Parathyroid adenoma (tissue), 2 donors: ENCODE measurements around the gene CHRNG.

ENCODE experiments used
- H2AFZ ChIP-seq: fragments of 300-600 bp; sonication (generic); one replicate; pipeline ENCODE4 v1.7.0; 2017; ENCODE audit warnings: antibody characterized with exemption, mild to moderate bottlenecking
- H3K27ac ChIP-seq: fragments of 300-600 bp; sonication (generic); one replicate; pipeline ENCODE4 v1.7.0; 2017
- H3K27me3 ChIP-seq: fragments of 300-600 bp; sonication (generic); one replicate; pipeline ENCODE4 v1.7.0; 2017; ENCODE audit warnings: low read length; ENCODE audit not compliant: control insufficient read depth, insufficient read depth
- H3K36me3 ChIP-seq: fragments of 300-600 bp; sonication (generic); one replicate; pipeline ENCODE4 v1.7.0; 2017; ENCODE audit warnings: low read length; ENCODE audit not compliant: control insufficient read depth, insufficient read depth
- H3K4me1 ChIP-seq: fragments of 300-600 bp; sonication (generic); one replicate; pipeline ENCODE4 v1.7.0; 2017; ENCODE audit warnings: control low read depth
- H3K4me2 ChIP-seq: fragments of 300-600 bp; sonication (generic); one replicate; pipeline ENCODE4 v1.7.0; 2017; ENCODE audit warnings: low read length
- H3K4me3 ChIP-seq: fragments of 300-600 bp; sonication (generic); one replicate; pipeline ENCODE4 v1.7.0; 2017; ENCODE audit warnings: low read depth, low read length
- H3K79me2 ChIP-seq: fragments of 300-600 bp; sonication (generic); one replicate; pipeline ENCODE4 v1.7.0; 2017; ENCODE audit warnings: control low read depth
- H3K9ac ChIP-seq: fragments of 300-600 bp; sonication (generic); one replicate; pipeline ENCODE4 v1.7.0; 2017; ENCODE audit warnings: mild to moderate bottlenecking
- H3K9me3 ChIP-seq: fragments of 300-600 bp; sonication (generic); one replicate; pipeline ENCODE4 v1.7.0; 2017; ENCODE audit warnings: low read length; ENCODE audit not compliant: control insufficient read depth
- TF ChIP-seq, protein P1 (sequence below): fragments of 300-600 bp; sonication (generic); IDR thresholded peaks from one replicate; pipeline ENCODE4 v1.7.0; 2017; ENCODE audit warnings: antibody characterized with exemption, mild to moderate bottlenecking
- donor health status: primary hyperparathyroidism.

The CHRNG gene

DNA sequence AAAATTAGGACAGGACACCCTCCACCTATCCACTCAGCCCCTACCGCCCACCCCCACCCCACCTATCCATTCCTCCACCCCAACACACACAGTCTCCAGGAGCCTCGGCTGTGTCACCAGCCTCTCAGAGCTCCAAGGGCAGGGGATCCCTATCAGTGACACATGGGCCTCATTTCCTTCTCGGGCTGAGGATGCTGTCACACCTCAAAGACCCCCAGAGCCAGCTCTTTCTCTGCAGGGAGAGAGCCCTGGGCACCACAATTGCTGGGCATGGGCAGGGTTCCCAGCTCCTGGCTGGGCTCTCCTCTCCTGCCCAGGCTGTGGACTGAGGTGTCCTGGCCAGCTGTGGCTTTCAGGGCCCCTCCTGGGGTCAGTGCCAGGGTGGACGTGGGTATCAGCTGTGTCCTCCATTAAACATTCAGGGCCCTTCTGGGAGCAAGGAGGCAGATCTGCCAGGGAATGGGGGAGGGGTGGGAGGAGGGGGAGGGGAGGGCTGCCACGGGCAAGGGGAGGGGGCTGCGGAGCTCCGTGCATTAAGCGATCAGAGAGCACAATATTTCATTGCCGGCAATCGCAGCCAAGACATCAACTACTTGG, 37.6 kb upstream of the CHRNG start:
- Histone ChIP-seq H3K9me3 (no peaks in the 10 kb centered on the region), H3K79me2 (no peaks in the 10 kb centered on the region), H2AFZ (no peak overlapping the region), H3K4me2 (no peak overlapping the region), H3K27me3 (no peaks in the 10 kb centered on the region), H3K36me3 (no peaks in the 10 kb centered on the region), H3K4me3 (no peak overlapping the region), H3K27ac (no peak overlapping the region), H3K9ac (no peak overlapping the region), H3K4me1 (no peaks in the 10 kb centered on the region)
- TF ChIP-seq, protein P1, sequence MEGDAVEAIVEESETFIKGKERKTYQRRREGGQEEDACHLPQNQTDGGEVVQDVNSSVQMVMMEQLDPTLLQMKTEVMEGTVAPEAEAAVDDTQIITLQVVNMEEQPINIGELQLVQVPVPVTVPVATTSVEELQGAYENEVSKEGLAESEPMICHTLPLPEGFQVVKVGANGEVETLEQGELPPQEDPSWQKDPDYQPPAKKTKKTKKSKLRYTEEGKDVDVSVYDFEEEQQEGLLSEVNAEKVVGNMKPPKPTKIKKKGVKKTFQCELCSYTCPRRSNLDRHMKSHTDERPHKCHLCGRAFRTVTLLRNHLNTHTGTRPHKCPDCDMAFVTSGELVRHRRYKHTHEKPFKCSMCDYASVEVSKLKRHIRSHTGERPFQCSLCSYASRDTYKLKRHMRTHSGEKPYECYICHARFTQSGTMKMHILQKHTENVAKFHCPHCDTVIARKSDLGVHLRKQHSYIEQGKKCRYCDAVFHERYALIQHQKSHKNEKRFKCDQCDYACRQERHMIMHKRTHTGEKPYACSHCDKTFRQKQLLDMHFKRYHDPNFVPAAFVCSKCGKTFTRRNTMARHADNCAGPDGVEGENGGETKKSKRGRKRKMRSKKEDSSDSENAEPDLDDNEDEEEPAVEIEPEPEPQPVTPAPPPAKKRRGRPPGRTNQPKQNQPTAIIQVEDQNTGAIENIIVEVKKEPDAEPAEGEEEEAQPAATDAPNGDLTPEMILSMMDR, result no peak

DNA sequence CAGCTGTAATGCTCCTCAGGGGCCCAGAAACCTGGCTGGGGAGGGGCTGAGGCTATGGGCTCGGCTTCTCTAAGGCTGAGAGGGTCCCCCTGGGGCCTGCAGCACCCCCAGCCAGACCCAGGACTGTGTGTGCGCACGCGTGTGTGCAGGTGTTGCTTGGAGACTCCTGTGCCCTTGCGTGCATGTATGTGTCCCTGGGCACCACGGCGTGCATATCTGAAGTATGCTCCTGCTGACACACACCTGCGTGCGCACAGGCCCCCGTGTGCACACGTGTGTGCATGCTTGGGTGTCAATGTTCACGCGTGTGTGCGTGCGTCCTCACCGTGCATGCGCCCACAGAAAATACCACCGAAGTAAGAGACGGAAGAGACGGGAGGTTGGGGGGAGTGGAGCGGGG, 37.0 kb upstream of the CHRNG start:
- no peak overlapping the region for H3K27ac ChIP-seq
- H3K4me2 ChIP-seq, result no peak overlapping the region
- H3K9ac ChIP-seq, result no peak overlapping the region
- no peaks in the 10 kb centered on the region for H3K4me1 ChIP-seq
- H3K9me3 ChIP-seq, result no peaks in the 10 kb centered on the region
- no peak overlapping the region for H3K4me3 ChIP-seq
- TF ChIP-seq, protein P1, result no peak
- H2AFZ ChIP-seq, result peak overlapping the region; percentile 46
- H3K79me2 ChIP-seq, result no peaks in the 10 kb centered on the region
- no peaks in the 10 kb centered on the region for H3K27me3 ChIP-seq
- H3K36me3 ChIP-seq, result no peaks in the 10 kb centered on the region

DNA sequence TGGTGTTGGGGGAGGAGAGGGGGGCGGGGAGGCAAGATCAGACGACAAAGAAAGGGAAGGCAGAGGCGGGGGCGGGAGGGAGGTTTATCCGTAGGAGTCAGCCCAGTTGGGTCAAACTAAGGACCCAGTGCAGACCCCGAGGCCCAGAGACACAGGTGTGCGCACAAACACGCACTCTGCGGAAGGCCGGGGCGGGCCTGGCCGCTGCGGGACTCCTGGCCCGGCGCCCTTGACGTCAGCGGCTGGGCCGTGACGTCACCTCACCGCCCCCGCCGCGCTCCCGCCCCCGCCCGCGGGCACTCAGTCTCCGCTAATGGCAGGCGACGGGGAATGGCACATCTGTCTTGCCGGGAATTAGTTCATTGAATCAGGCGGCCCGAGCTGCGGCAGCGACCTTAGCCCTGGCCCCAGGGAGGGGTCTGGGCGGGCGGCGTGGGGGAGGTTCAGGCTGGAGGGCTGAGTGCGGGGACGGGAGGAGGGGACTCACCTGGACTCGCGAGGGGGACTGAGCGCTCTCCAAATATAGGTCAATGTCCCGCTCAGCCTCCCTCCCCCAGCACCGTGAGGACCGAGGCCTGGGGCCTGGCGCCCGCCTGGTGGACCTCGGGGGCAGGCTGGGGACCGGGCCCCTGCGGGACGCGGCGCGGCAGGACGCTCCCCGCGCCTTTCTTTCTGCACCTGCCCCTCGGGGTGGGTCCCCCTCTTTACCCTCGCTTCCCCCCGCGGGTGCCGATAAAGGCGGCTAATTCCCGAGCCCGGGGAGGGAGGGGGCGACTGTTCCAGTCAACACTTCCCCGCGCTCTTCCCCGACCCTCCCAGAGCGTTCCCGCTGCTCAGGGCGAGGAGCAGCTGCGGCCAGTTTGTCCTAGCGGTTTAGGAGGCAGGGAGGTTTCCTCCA, 36.3 kb upstream of the CHRNG start:
- H3K9me3 ChIP-seq, result no peaks in the 10 kb centered on the region
- no peaks in the 10 kb centered on the region for H3K79me2 ChIP-seq
- TF ChIP-seq, protein P1, result no peak
- H3K4me3 ChIP-seq, result peak overlapping the region; percentile 25
- no peaks in the 10 kb centered on the region for H3K27me3 ChIP-seq
- no peak overlapping the region for H3K9ac ChIP-seq
- H3K36me3 ChIP-seq, result no peaks in the 10 kb centered on the region
- no peak overlapping the region for H3K27ac ChIP-seq
- H3K4me2 ChIP-seq, result peak overlapping the region; percentile 65
- peak overlapping the region; percentile 84 for H2AFZ ChIP-seq
- H3K4me1 ChIP-seq, result no peaks in the 10 kb centered on the region

DNA sequence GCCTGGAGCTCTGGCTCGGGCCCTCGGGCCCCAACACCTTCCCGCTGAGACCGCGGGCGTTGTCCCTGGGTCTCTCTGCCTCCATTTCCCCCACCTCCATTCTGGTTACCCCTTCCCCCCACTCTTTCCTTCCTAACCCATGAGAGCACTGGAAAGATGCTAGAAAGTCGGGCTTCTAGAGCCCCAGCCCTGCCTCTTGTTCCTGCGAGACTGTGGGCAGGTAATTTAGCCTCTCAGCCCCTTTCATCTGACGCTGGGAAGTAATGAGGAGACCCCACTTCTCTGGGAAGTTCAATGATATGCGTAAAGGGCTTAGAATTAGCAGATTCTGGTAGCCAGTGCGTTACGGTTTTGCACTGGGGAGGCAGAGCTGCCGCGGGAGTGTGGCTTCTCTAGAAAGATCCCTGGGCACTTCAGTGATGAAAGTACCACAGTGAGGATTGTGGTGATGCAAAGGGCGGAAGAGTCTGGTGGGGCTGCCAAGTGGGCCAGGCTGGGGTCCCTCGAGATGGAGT, 35.6 kb upstream of the CHRNG start:
- H3K79me2 ChIP-seq, result no peaks in the 10 kb centered on the region
- TF ChIP-seq, protein P1, result no peak
- no peak overlapping the region for H3K9ac ChIP-seq
- H2AFZ ChIP-seq, result peak overlapping the region; percentile 84
- H3K4me2 ChIP-seq, result no peak overlapping the region
- H3K36me3 ChIP-seq, result no peaks in the 10 kb centered on the region
- H3K4me3 ChIP-seq, result no peak overlapping the region
- H3K9me3 ChIP-seq, result no peaks in the 10 kb centered on the region
- no peaks in the 10 kb centered on the region for H3K27me3 ChIP-seq
- no peaks in the 10 kb centered on the region for H3K4me1 ChIP-seq
- no peak overlapping the region for H3K27ac ChIP-seq
